T47D (cell line): ENCODE measurements around the gene CD70.
"Not testable (repeated sequence)": the region's sequence is repeated elsewhere in the genome, so short reads cannot be mapped to it uniquely, and the experiment has no call there.

ENCODE experiments used
- DNase-seq, 2 experiments: peaks; one replicate each; pipeline versions ENCODE4 v3.0.0 to v3.0.0-alpha.2; 2011 to 2012; ENCODE audit warnings: low read depth in 1 of 2, low spot score in 1 of 2
- JUND ChIP-seq: IDR thresholded peaks from 2 replicates; pipeline ENCODE4 v1.6.1; 2012; ENCODE audit warnings: low read depth
- in situ Hi-C: cut with HindIII; loops from 2 replicates; pipeline ENCODE4 v1.10.0; 2016; ENCODE audit warnings: low sequenced_read_pairs, low pct_unique_long_range_greater_than_20kb

The CD70 gene

DNA sequence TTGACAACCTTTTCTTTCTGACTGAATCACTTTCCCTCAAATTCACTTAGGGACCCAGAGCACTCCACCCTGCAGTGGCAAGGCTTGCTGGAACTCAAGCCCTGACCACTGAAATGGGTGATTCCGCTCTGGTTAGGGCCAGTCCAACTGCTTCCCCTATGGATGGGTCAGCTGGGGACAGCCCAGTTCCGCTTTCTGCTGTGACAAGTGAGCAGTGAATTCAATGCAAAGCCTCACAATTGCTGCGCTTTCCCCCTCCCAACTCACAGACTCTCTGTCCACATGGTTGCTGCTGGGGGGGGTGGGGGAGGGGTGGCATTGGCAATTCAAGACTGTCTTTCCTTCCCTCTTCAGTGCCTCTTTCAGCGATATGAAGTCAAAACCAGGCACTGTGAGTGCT, 18.7 kb downstream of the CD70 start:
- DNase-seq, result no peak
- TF ChIP-seq JUND, result no peak
- in situ Hi-C loops, result no loop called here

GRCh38 chr19:6571167-6571566, 19.8 kb downstream of the CD70 start:
- no peak for DNase-seq
- TF ChIP-seq JUND, result no peak
- in situ Hi-C loops, result no loop called here

DNA sequence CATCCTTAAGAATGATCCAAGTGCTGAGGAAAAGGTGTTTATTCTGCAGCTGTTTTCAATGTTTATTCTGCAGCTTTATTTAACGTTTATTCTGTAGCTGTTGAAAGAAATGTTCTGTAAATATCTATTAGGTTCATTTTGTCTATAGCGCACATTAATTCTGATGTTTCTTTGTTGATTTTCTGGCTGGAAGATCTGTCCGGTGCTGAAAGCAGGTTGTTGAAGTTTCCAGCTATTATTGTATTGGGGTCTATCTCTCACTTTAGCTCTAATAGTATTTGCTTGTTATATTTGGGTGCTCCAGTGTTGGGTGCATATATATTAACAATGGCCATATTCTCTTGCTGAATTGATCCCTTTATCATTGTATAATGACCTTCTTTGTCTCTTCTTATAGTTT, 20.2 kb downstream of the CD70 start:
- TF ChIP-seq JUND, result no peak
- no peak for DNase-seq
- in situ Hi-C loops, result no loop called here

GRCh38 chr19:6568816-6569215, 22.1 kb downstream of the CD70 start:
- no peak for DNase-seq
- in situ Hi-C loops, result no loop called here

DNA sequence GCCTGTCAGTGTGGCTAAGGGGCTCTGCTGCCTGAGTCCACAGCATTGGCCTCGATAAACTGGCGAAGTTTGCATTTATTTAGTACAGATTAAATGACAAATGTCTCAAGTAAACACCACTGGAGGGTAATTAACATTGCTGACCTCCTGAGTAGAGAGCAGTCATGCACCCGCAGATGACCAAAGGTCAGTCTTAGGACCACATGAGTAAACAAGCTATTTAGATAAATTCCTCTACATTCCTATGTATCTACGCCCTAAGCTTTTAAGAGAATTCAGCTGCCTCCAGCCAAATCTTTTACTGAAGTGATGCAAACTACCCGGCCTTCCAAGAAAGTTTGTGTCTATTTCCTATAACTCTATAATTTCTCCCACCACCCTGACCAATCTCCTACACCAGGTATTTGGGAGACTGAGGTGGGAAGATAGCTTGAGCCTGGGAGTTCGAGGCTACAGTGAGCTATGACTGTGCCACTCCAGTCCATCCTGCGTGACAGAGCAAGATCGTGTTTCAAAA, 22.9 kb downstream of the CD70 start:
- no peak for DNase-seq
- in situ Hi-C loops, result no loop called here
- no peak for TF ChIP-seq JUND

More at GRCh38 chr19:6568816-6569215, 22.1 kb downstream of the CD70 start:
- TF ChIP-seq JUND, result no peak

GRCh38 chr19:6566727-6567126, 24.2 kb downstream of the CD70 start:
- in situ Hi-C loops, DNase-seq: not testable (repeated sequence)

- peak in 1 of 2 experiments; percentile 72 for DNase-seq
- in situ Hi-C loops, result no loop called here
- no peak for TF ChIP-seq JUND
These were observed 26.6 kb downstream of the CD70 start for GRCh38 chr19:6564393-6564792.

- DNase-seq, in situ Hi-C loops: not testable (repeated sequence)
These were observed 28.5 kb downstream of the CD70 start for GRCh38 chr19:6562437-6562836.

- DNase-seq, result no peak
- TF ChIP-seq JUND, result no peak
- in situ Hi-C loops, result no loop called here
These were observed 34.3 kb downstream of the CD70 start for GRCh38 chr19:6556480-6557195.

DNA sequence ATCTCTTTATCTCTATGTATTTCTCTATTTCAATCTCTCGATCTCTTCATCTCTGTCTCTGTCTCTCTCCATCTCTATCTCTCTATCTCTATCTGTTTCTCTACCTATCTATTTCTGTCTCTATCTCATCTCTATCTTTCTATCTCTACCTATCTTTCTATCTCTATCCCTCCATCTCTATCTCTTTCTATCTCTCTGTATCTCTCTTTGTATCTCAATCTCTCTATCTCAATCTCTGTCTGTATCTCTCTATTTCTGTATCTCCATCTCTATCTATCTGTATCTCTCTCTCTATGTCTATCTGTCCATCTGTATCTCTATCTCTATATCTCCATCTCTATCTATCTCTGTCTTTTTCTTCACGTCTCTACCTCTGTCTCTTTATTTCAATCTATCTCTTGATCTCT, 34.9 kb downstream of the CD70 start:
- in situ Hi-C loops, result no loop called here
- DNase-seq, result no peak
- TF ChIP-seq JUND, result no peak

DNA sequence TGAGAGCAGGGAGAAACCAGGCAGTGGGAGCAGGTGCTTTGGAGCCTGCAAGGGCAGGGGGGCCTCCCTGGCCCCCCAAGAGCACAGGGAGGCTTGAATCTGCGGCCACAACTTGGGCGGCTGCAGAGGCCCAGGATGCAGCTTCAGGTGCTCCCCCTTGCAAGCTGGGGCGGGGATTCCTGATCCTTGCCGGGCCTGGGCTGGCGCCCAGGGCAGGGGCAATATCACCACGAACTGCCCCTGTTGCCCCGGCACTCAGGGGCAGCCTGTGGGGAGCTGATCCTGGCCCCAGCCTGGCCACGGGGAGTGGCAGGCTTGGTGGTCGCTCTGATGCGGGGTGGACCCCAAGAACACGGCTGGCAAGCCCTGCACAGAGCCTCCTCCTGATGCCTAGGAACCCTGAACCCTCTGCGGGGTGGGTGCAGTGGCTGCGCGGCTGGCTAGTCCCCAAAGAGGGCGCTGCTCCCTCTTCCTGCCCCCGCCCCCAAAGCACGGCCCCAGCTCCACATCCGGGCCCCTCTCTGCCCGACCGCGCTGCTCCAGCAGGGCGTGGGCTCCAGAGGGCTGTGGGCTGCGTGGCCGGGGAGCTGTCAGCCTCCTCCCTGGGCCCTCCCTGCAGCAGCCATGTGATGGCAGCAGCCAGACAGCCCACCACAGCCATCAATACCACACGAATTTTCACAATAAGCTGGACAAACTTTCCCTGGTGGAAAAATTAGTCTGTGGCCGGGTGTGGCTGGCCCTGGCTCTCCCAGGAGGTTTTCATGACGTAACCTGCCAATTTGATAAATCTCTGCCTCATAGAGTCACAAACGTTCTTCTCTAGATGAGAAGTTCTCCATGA, 39.1 kb downstream of the CD70 start:
- TF ChIP-seq JUND, result no peak
- in situ Hi-C loops, result no loop called here
- no peak for DNase-seq

- no peak for TF ChIP-seq JUND
- in situ Hi-C loops, result no loop called here
- DNase-seq, result no peak
These were observed 39.9 kb downstream of the CD70 start for GRCh38 chr19:6551091-6551490.

DNA sequence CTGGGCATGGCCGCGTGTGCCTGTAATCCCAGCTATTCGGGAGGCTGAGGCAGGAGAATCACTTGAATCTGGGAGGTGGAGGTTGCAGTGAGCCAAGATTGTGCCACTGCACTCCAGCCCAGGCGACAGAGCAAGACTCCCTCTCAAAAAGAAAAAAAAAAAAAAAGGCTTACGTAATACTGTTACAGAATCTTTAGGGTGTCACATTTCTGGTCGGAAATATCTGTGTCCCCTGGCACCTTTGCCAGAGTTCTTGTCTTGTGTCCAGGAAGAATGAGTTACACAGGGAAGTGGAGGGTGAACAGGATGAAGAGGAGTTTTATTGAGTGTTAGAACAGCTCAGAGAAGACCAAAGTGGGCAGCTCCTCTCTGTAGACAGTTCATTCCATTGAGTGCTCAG, 40.3 kb downstream of the CD70 start:
- DNase-seq, in situ Hi-C loops: not testable (repeated sequence)
